CD4-positive, alpha-beta memory T cell (primary cell): ENCODE measurements around the gene LRP1-AS. TPM values are rescaled to one million over a fixed set of nuclear protein-coding genes. Genes with fewer than 3 reads are reported as not detected.
A peak's percentile ranks its signal among the peaks of the same experiment; 100 is the strongest.

Source experiments
- CTCF ChIA-PET: fragments of 350-600 bp; sonication (Branson Sonifier 250); formaldehyde crosslinking; loops from one replicate; lab custom pipeline; 2021; ENCODE audit warnings: inconsistent platforms; ENCODE audit not compliant: partially characterized antibody; lab: Charles Lee
- POLR2A ChIA-PET: fragments of 350-600 bp; sonication (Branson Sonifier 250); formaldehyde crosslinking; loops from one replicate; lab custom pipeline; 2021; ENCODE audit not compliant: partially characterized antibody; lab: Charles Lee
- DNase-seq, 5 donors: peaks; one replicate each; pipeline versions ENCODE4 v3.0.0 to v3.0.0-alpha.2; 2020 to 2022; ENCODE audit warnings: mixed read lengths in 1 of 5
- H3K27ac ChIP-seq: one replicate; pipeline ENCODE4 v1.7.0; 2013; ENCODE audit warnings: low read depth, low read length
- H3K27me3 ChIP-seq: 2 replicates; pipeline ENCODE4 v1.7.0; 2013; ENCODE audit warnings: mild to moderate bottlenecking, low read length, moderate library complexity; ENCODE audit not compliant: insufficient read depth
- H3K36me3 ChIP-seq: 2 replicates; pipeline ENCODE4 v1.7.0; 2013; ENCODE audit warnings: mild to moderate bottlenecking, low read length, moderate library complexity; ENCODE audit not compliant: insufficient read depth
- H3K4me1 ChIP-seq: 2 replicates; pipeline ENCODE4 v1.7.0; 2013; ENCODE audit warnings: mild to moderate bottlenecking, low read length, moderate library complexity; ENCODE audit not compliant: insufficient read depth
- H3K4me3 ChIP-seq, 2 donors: one replicate each; pipeline ENCODE4 v1.7.0; 2013; ENCODE audit warnings: low read length in 2 of 2, mild to moderate bottlenecking in 1 of 2
- H3K9me3 ChIP-seq, 2 donors: one replicate each; pipeline ENCODE4 v1.7.0; 2013; ENCODE audit warnings: low read length in 2 of 2, control low read depth in 1 of 2; ENCODE audit not compliant: control insufficient read depth in 1 of 2
- H3K27ac Mint-ChIP-seq, 7 donors: one replicate each; pipeline ENCODE4 v1.8.0; 2020 to 2021; ENCODE audit warnings: mixed read lengths in 7 of 7, mild to moderate bottlenecking in 6 of 7, inconsistent platforms in 3 of 7, moderate library complexity in 3 of 7
- H3K27me3 Mint-ChIP-seq, 2 donors: one replicate each; pipeline ENCODE4 v1.8.0; 2020 to 2021; ENCODE audit warnings: mixed read lengths in 2 of 2
- H3K36me3 Mint-ChIP-seq, 2 donors: one replicate each; pipeline ENCODE4 v1.8.0; 2020 to 2021; ENCODE audit warnings: mixed read lengths in 2 of 2, inconsistent platforms in 1 of 2, mild to moderate bottlenecking in 1 of 2
- H3K4me1 Mint-ChIP-seq, 4 donors: one replicate each; pipeline ENCODE4 v1.8.0; 2020 to 2021; ENCODE audit warnings: mixed read lengths in 4 of 4, mild to moderate bottlenecking in 1 of 4
- H3K4me3 Mint-ChIP-seq, 8 donors: one replicate each; pipeline ENCODE4 v1.8.0; 2020 to 2021; ENCODE audit warnings: mixed read lengths in 8 of 8, mild to moderate bottlenecking in 7 of 8, moderate library complexity in 6 of 8, inconsistent platforms in 3 of 8
- H3K9me3 Mint-ChIP-seq, 8 donors: one replicate each; pipeline ENCODE4 v1.8.0; 2020 to 2021; ENCODE audit warnings: mixed read lengths in 8 of 8, mild to moderate bottlenecking in 5 of 8, inconsistent platforms in 3 of 8, moderate library complexity in 1 of 8
- intact Hi-C: fragments of 100-400 bp; cut with micrococcal nuclease; formaldehyde crosslinking; loops from one replicate; pipeline ENCODE4 v1.15.1; 2023
- polyA plus RNA-seq, 2 donors: library from polyadenylated mRNA; unstranded; fragments of 300-500 nt; fragmentation: Illumina TruSeq; gene quantifications; one replicate each; pipeline ENCODE4 v1.2.3, GENCODE V29; 2021
- total RNA-seq, 2 experiments: library from RNA; stranded (reverse); gene quantifications; one replicate each; pipeline ENCODE4 v1.2.3, GENCODE V29; 2021

Gene LRP1-AS
- total RNA-seq (not detected), polyA plus RNA-seq (not detected)

- H3K4me3 Mint-ChIP-seq, result no peak within 1 kb of the TSS
- H3K4me1 Mint-ChIP-seq, result peaks cover 0 to 3% (median 0%) of the 10 kb centered on the region in 4 donors
- intact Hi-C loops, result no loop called here
- no peaks in the 10 kb centered on the region for H3K9me3 Mint-ChIP-seq
- H3K36me3 Mint-ChIP-seq, result no peaks in the 10 kb centered on the region
- Histone ChIP-seq H3K27me3 (no peaks in the 10 kb centered on the region), H3K4me3 (no peak within 1 kb of the TSS), H3K9me3 (no peaks in the 10 kb centered on the region), H3K4me1 (no peaks in the 10 kb centered on the region), H3K27ac (no peak within 1 kb of the TSS), H3K36me3 (no peaks in the 10 kb centered on the region)
- CTCF ChIA-PET, result interaction anchor here (0.6 kb wide), 1 partner anchor 82 kb away, joined by 3 read pairs; no protein-coding TSS in a partner anchor
- H3K27me3 Mint-ChIP-seq, result no peaks in the 10 kb centered on the region
- POLR2A ChIA-PET, result no interaction called here
- no peak for DNase-seq
- H3K27ac Mint-ChIP-seq, result peak within 1 kb of the TSS in 1 of 7 donors; percentile 30
Observed at GRCh38 chr12:57146961-57147944, at the start of gene LRP1-AS. Gene LRP1-AS, minus strand, starts transcription at chr12:57147619.

DNA sequence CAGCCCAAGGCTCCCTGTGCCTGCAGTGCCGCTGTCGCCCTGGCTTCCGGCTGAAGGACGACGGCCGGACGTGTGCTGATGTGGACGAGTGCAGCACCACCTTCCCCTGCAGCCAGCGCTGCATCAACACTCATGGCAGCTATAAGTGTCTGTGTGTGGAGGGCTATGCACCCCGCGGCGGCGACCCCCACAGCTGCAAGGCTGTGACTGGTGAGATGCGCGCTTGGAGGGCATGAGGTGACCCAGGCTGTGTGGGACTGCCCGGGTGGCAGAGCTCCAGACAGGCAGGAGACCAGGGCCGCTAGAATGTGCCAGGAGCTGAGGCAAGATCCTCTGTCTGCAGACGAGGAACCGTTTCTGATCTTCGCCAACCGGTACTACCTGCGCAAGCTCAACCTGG is 49.5 kb upstream of the LRP1-AS start:
- Mint-ChIP-seq H3K9me3 (no peaks in the 10 kb centered on the region), H3K36me3 (peaks cover 0 to 1% of the 10 kb centered on the region in 2 donors), H3K27me3 (no peaks in the 10 kb centered on the region), H3K4me3 (no peak overlapping the region), H3K4me1 (no peaks in the 10 kb centered on the region), H3K27ac (no peak overlapping the region)
- POLR2A ChIA-PET, result interaction anchor here (0.6 kb wide), 1 partner anchor 179 kb away, joined by 5 read pairs; no protein-coding TSS in a partner anchor
- CTCF ChIA-PET, result no interaction called here
- intact Hi-C loops, result no loop called here
- Histone ChIP-seq H3K9me3 (no peaks in the 10 kb centered on the region), H3K36me3 (no peaks in the 10 kb centered on the region), H3K4me1 (no peaks in the 10 kb centered on the region), H3K27ac (no peak overlapping the region), H3K27me3 (no peaks in the 10 kb centered on the region), H3K4me3 (no peak overlapping the region)
- no peak for DNase-seq

GRCh38 chr12:57196439-57196838 is 49.0 kb upstream of the LRP1-AS start:
- Histone ChIP-seq H3K27me3 (no peaks in the 10 kb centered on the region), H3K27ac (no peak overlapping the region), H3K4me3 (no peak overlapping the region), H3K36me3 (no peaks in the 10 kb centered on the region), H3K9me3 (no peaks in the 10 kb centered on the region), H3K4me1 (no peaks in the 10 kb centered on the region)
- DNase-seq, result no peak
- no peak overlapping the region for H3K27ac Mint-ChIP-seq
- ChIA-PET CTCF (no interaction called here), POLR2A (no interaction called here)
- H3K9me3 Mint-ChIP-seq, result no peaks in the 10 kb centered on the region
- H3K27me3 Mint-ChIP-seq, result no peaks in the 10 kb centered on the region
- H3K36me3 Mint-ChIP-seq, result peaks cover 0 to 1% of the 10 kb centered on the region in 2 donors
- intact Hi-C loops, result no loop called here
- peaks cover 0 to under 1% (median 0%) of the 10 kb centered on the region in 4 donors for H3K4me1 Mint-ChIP-seq
- no peak overlapping the region for H3K4me3 Mint-ChIP-seq

DNA sequence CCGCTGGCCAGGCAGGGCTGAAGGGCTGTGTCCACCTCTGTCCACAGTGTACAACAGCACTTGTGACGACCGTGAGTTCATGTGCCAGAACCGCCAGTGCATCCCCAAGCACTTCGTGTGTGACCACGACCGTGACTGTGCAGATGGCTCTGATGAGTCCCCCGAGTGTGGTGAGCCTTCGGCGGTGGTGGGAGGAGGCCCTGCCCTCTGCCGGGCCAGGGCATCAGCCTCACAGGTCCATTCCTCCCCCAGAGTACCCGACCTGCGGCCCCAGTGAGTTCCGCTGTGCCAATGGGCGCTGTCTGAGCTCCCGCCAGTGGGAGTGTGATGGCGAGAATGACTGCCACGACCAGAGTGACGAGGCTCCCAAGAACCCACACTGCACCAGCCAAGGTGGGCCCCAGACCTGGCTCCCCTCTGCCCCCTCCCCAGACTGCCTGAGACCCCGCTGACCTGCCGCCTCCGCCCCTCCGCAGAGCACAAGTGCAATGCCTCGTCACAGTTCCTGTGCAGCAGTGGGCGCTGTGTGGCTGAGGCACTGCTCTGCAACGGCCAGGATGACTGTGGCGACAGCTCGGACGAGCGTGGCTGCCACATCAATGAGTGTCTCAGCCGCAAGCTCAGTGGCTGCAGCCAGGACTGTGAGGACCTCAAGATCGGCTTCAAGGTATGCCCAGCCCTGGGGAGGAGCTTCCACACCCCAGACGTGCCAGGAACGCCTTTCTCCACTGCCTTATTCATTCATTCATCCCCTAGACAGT is 48.4 kb upstream of the LRP1-AS start:
- H3K9me3 Mint-ChIP-seq, result no peaks in the 10 kb centered on the region
- no peak for DNase-seq
- intact Hi-C loops, result no loop called here
- CTCF ChIA-PET, result no interaction called here
- no peaks in the 10 kb centered on the region for H3K27me3 Mint-ChIP-seq
- Histone ChIP-seq H3K27me3 (no peaks in the 10 kb centered on the region), H3K27ac (no peak overlapping the region), H3K9me3 (no peaks in the 10 kb centered on the region), H3K4me1 (no peaks in the 10 kb centered on the region), H3K4me3 (no peak overlapping the region), H3K36me3 (no peaks in the 10 kb centered on the region)
- H3K36me3 Mint-ChIP-seq, result peaks cover 0 to 1% of the 10 kb centered on the region in 2 donors
- no peak overlapping the region for H3K27ac Mint-ChIP-seq
- POLR2A ChIA-PET, result no interaction called here
- H3K4me3 Mint-ChIP-seq, result no peak overlapping the region
- peaks cover 0 to 1% (median 0%) of the 10 kb centered on the region in 4 donors for H3K4me1 Mint-ChIP-seq

- Histone ChIP-seq H3K4me3 (no peak overlapping the region), H3K9me3 (no peaks in the 10 kb centered on the region), H3K4me1 (no peaks in the 10 kb centered on the region), H3K36me3 (no peaks in the 10 kb centered on the region), H3K27me3 (no peaks in the 10 kb centered on the region), H3K27ac (no peak overlapping the region)
- Mint-ChIP-seq H3K27me3 (no peaks in the 10 kb centered on the region), H3K4me1 (peaks cover 0 to 1% (median 0%) of the 10 kb centered on the region in 4 donors), H3K27ac (peak overlapping the region in 1 of 7 donors; percentile 57), H3K4me3 (no peak overlapping the region), H3K9me3 (no peaks in the 10 kb centered on the region), H3K36me3 (peaks cover 0 to 1% of the 10 kb centered on the region in 2 donors)
- POLR2A ChIA-PET, result no interaction called here
- CTCF ChIA-PET, result no interaction called here
- intact Hi-C loops, result no loop called here
- no peak for DNase-seq
Observed at GRCh38 chr12:57195186-57195585, 47.8 kb upstream of the LRP1-AS start.

DNA sequence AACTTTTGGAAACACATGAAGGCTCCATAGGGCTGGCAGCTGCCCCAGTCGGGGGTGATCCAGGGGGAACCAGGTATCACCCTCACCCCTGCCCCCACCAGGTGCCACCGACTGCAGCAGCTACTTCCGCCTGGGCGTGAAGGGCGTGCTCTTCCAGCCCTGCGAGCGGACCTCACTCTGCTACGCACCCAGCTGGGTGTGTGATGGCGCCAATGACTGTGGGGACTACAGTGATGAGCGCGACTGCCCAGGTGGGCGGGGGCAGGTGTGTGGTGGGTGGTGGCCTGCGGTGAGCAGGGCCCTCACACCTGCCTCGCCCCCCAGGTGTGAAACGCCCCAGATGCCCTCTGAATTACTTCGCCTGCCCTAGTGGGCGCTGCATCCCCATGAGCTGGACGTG is 46.8 kb upstream of the LRP1-AS start:
- H3K36me3 Mint-ChIP-seq, result peaks cover 0 to 1% of the 10 kb centered on the region in 2 donors
- no peaks in the 10 kb centered on the region for H3K36me3 ChIP-seq
- intact Hi-C loops, result no loop called here

DNA sequence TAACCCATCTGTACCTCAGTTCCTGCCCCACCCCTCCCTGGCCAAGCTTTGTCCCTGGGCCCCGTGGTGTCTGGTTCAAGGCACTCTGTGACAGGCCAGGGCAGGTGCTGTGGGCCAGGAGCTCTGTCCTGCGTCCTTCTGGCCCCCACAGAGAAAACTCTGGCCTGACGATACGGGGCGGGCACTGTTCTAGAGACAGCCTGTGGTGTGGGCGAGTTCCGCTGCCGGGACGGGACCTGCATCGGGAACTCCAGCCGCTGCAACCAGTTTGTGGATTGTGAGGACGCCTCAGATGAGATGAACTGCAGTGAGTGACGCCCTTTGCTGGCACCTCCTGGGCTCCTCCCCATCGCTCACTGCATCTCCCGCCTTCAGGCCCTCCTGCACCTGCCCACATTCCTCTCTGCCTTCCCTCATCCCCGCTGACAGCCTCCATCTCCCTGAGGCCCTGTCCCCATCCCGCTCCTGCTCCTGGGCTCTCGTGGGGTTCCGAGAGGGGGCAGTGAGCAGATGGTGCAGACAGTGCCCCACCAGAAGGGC is 46.4 kb upstream of the LRP1-AS start:
- Mint-ChIP-seq H3K4me3 (no peak overlapping the region), H3K27ac (no peak overlapping the region), H3K36me3 (peaks cover 0 to 1% of the 10 kb centered on the region in 2 donors), H3K27me3 (no peaks in the 10 kb centered on the region), H3K9me3 (no peaks in the 10 kb centered on the region), H3K4me1 (peaks cover 0 to 1% (median 0%) of the 10 kb centered on the region in 4 donors)
- H3K9me3 ChIP-seq, result no peaks in the 10 kb centered on the region
- no peak overlapping the region for H3K27ac ChIP-seq
- no peak for DNase-seq
- H3K4me1 ChIP-seq, result no peaks in the 10 kb centered on the region
- CTCF ChIA-PET, result no interaction called here
- H3K36me3 ChIP-seq, result no peaks in the 10 kb centered on the region
- no peaks in the 10 kb centered on the region for H3K27me3 ChIP-seq
- POLR2A ChIA-PET, result no interaction called here
- H3K4me3 ChIP-seq, result no peak overlapping the region
- intact Hi-C loops, result no loop called here

More for the DNA sequence above, 46.8 kb upstream of the LRP1-AS start:
- Mint-ChIP-seq H3K9me3 (no peaks in the 10 kb centered on the region), H3K4me1 (peaks cover 0 to 1% (median 0%) of the 10 kb centered on the region in 4 donors), H3K27ac (no peak overlapping the region), H3K4me3 (no peak overlapping the region), H3K27me3 (no peaks in the 10 kb centered on the region)
- Histone ChIP-seq H3K9me3 (no peaks in the 10 kb centered on the region), H3K27ac (no peak overlapping the region), H3K27me3 (no peaks in the 10 kb centered on the region), H3K4me1 (no peaks in the 10 kb centered on the region), H3K4me3 (no peak overlapping the region)
- ChIA-PET CTCF (no interaction called here), POLR2A (no interaction called here)
- no peak for DNase-seq
